Stimulated activated naive B cell treated with anti-CD40 and anti-IgM and Interleukin-4, amounts not matched to agents 10 μg/mL and 1 μg/mL and 100 μg/mL, for 72 hours (primary cell): ENCODE measurements around the gene TBXAS1.

ENCODE experiments used
- ATAC-seq, 2 donors: fragments of 150-1000 bp; cut with Tn5 transposase; replicated peaks; 2 replicates each; pipeline ENCODE4 v1.10.0; 2021; ENCODE audit warnings: moderate library complexity in 1 of 2
- DNase-seq: peaks from one replicate; pipeline ENCODE4 v3.0.0; 2021
- H3K27ac Mint-ChIP-seq: one replicate; pipeline ENCODE4 v1.8.0; 2022; ENCODE audit warnings: mild to moderate bottlenecking, mixed read lengths
- H3K27me3 Mint-ChIP-seq, 2 donors: one replicate each; pipeline ENCODE4 v1.8.0; 2022; ENCODE audit warnings: mixed read lengths in 2 of 2
- H3K36me3 Mint-ChIP-seq, 2 donors: one replicate each; pipeline ENCODE4 v1.8.0; 2022; ENCODE audit warnings: mixed read lengths in 2 of 2, mild to moderate bottlenecking in 1 of 2
- H3K4me1 Mint-ChIP-seq, 2 donors: one replicate each; pipeline ENCODE4 v1.8.0; 2022; ENCODE audit warnings: mixed read lengths in 2 of 2, mild to moderate bottlenecking in 1 of 2
- H3K4me3 Mint-ChIP-seq, 2 donors: one replicate each; pipeline ENCODE4 v1.8.0; 2022; ENCODE audit warnings: mild to moderate bottlenecking in 2 of 2, mixed read lengths in 2 of 2, moderate library complexity in 1 of 2
- H3K9me3 Mint-ChIP-seq, 2 donors: one replicate each; pipeline ENCODE4 v1.8.0; 2022; ENCODE audit warnings: mixed read lengths in 2 of 2, mild to moderate bottlenecking in 1 of 2

TBXAS1 gene

DNA sequence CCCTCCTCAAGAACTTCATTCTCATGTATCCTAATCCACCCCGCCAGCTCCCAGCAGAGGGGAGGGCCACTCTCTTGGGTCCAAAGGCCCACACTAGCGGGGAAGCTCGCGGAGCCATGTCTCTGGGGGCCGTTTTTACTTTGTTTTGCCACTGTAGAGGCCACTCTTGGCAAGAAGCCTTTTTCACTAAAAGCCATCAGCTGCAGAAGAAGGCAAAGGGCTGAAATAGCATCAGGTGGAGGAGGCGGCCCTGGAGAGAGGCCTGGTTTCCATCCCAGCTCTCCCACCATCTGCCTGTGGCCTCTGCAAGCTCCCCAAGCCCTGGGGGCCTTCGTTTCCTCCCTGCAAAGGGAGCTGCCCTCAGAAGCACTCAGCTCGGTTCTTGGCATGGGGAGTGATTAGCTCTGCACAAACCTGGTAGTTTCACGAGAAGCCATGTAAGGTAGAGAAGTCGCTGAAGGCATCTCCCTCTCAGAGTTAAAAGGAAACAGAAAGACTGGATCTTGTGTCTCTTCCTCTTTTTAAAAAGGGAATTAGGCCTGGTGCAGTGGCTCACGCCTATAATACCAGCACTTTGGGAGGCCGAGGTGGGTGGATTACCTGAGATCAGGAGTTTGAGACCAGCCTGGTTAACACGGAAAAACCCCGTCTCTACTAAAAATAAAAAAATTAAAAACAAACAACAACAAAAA lies 163.4 kb downstream of the TBXAS1 start:
- H3K36me3 Mint-ChIP-seq = no peaks in the 10 kb centered on the region
- ATAC-seq (no peak), DNase-seq (no peak)
- H3K4me3 Mint-ChIP-seq = no peak overlapping the region
- no peak overlapping the region for H3K27ac Mint-ChIP-seq
- no peaks in the 10 kb centered on the region for H3K9me3 Mint-ChIP-seq
- peaks cover 9 to 17% of the 10 kb centered on the region in 2 donors for H3K4me1 Mint-ChIP-seq
- peaks cover 0 to 6% of the 10 kb centered on the region in 2 donors for H3K27me3 Mint-ChIP-seq

DNA sequence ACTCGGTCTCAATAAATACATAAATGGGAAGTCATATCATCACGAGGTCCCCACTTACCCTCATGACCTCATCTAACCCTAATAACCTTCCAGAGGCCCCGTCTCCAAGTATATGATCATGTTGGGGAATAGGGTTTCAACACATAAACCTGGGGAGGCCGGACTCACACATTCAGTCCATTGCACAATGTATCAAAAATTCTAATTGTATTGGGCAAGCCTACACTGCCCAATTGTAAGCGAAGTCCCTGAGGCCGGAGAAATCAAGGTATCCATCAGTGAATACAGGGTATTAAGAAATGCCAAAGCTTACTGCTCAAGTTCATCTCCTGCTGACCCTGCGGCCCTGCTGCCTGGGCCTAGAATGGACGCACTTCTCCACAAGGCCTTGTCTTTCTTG lies 164.1 kb downstream of the TBXAS1 start:
- Mint-ChIP-seq H3K4me1 (peaks cover 9 to 17% of the 10 kb centered on the region in 2 donors), H3K4me3 (no peak overlapping the region), H3K27ac (no peak overlapping the region), H3K27me3 (peaks cover 0 to 6% of the 10 kb centered on the region in 2 donors), H3K9me3 (no peaks in the 10 kb centered on the region), H3K36me3 (no peaks in the 10 kb centered on the region)
- ATAC-seq = no peak
- no peak for DNase-seq

DNA sequence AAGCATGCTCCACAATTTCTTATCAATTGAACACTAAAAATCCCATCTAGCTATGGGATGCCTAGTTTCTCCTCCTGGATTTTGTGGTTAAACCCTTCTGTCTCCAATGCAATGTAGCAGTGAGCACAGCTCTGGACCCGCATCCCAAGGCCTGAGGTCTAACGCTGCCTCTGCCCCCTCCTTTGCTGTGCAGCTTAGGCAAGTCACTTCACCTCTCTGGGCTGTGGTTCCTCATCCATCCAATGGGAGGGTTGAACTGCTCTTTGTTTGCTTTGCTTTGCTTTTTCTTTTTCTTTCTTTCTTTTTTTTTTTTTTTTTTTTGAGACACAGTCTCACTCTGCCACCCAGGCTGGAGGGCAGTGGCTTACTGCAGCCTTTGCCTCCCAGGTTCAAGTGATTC lies 164.5 kb downstream of the TBXAS1 start:
- ATAC-seq (no peak), DNase-seq (no peak)
- H3K4me3 Mint-ChIP-seq = no peak overlapping the region
- no peaks in the 10 kb centered on the region for H3K36me3 Mint-ChIP-seq
- H3K9me3 Mint-ChIP-seq = no peaks in the 10 kb centered on the region
- H3K27me3 Mint-ChIP-seq = peaks cover 0 to 6% of the 10 kb centered on the region in 2 donors
- H3K27ac Mint-ChIP-seq = no peak overlapping the region
- peaks cover 9 to 17% of the 10 kb centered on the region in 2 donors for H3K4me1 Mint-ChIP-seq

DNA sequence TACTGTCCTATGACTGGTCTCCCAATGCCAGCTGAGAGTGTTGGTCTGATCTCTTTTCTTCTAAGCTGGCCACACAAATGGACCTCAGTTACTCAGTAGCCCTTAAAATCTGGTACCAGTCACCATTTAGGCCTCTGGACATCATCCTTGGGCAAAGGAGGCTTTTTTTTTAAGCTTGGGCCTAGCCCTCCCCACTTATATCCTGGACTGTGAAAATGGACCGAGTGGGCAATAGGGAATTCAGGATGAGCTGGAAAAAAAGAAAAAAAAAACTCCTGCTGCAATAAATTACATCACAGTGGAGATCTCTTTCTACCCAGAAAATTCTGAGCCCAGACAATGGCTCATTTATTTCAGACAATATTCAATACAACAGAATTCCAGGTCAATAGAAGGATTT lies 165.3 kb downstream of the TBXAS1 start:
- ATAC-seq (no peak), DNase-seq (no peak)
- H3K27me3 Mint-ChIP-seq = peaks cover 0 to 6% of the 10 kb centered on the region in 2 donors
- no peaks in the 10 kb centered on the region for H3K36me3 Mint-ChIP-seq
- no peaks in the 10 kb centered on the region for H3K9me3 Mint-ChIP-seq
- H3K27ac Mint-ChIP-seq = no peak overlapping the region
- H3K4me1 Mint-ChIP-seq = peaks cover 9 to 15% of the 10 kb centered on the region in 2 donors
- H3K4me3 Mint-ChIP-seq = no peak overlapping the region

DNA sequence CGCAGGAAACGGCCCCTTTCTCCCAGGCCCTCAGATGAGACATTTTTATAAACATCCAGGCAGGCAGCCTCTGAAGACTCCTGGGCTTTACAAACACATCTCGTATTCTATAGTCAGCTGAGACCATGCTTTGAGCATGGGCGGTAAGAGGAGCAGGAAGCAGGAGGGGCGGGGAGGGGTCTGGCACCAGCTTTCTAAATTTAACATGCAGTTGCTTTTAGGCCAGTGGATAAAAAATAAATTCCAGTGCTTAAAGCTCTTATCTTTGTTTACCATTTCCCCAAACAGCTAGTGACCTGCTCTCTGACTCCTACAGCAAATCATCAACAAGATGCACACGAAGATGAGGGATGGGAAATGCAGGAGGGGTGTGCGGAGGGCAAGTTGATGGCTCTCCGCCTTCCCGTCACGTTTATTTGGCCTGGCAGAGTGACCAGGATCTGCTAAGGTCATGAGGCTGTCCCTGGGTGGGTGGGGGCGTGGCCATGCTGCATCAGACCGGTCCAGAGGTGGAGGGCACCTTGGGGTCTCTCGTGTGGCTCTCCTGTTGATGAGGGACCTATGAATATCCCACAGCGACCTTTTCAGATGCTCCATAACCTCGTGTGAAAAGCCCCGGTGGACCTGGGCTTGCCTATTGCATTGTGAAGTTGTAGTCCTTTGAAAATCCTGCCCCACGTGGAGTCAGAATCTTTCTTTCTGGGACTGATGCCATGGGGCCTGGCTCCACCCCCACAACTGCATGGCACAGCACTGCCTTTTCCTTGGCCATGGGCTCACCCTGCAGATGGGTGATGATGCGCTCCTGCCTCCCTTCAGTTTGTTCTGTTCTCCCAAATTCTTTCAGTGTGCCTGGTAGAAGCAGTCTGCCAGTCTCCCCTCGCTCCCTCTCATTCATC lies 166.2 kb downstream of the TBXAS1 start:
- DNase-seq (no peak), ATAC-seq (no peak)
- Mint-ChIP-seq H3K36me3 (no peaks in the 10 kb centered on the region), H3K4me3 (no peak overlapping the region), H3K27me3 (peaks cover 0 to 6% of the 10 kb centered on the region in 2 donors), H3K4me1 (peaks cover 0 to 6% of the 10 kb centered on the region in 2 donors), H3K9me3 (no peaks in the 10 kb centered on the region), H3K27ac (no peak overlapping the region)

DNA sequence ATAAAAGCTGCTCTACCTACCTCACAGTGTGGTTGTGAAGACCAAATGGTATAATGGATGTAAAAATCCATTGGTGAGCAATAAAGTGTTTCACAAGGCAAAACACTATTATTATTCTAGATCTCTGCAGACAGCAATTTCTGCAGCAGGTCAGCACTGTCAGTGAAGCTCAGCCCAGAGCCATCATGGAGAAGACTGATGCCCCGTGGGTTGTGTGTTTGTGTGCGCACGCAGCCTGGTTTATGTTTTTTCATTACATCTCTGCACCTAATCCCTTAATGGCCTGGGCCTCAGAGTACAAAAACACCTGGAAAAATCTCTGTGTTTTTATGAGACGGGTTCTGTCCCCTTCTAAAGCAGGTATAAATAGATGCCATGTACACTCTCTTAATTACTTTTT lies 169.5 kb downstream of the TBXAS1 start:
- Mint-ChIP-seq H3K4me1 (peaks cover 7 to 18% of the 10 kb centered on the region in 2 donors), H3K36me3 (no peaks in the 10 kb centered on the region), H3K9me3 (no peaks in the 10 kb centered on the region), H3K27me3 (peaks cover 0 to 6% of the 10 kb centered on the region in 2 donors), H3K4me3 (no peak overlapping the region), H3K27ac (no peak overlapping the region)
- DNase-seq (no peak), ATAC-seq (no peak)

DNA sequence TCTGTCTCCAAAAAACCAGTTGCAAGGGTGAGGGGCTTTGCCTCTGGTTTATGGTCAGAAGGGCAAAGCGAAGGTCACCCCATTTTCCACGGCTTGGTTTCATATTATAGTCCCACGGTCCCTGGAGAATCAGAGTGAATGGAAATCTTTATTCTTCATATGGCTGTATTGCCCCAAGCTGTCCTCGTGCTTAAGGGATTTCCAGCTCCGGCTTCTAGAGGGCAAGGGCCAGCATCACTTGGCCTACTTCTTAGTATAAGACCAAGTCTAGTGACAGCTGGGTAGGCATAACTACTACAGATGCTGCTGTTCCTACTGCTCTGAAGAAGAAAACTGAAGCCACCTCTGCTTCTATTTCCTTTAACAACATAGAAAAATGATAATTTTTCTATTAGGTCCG lies 170.5 kb downstream of the TBXAS1 start:
- Mint-ChIP-seq H3K36me3 (no peaks in the 10 kb centered on the region), H3K4me1 (peaks cover 11 to 27% of the 10 kb centered on the region in 2 donors), H3K4me3 (no peak overlapping the region), H3K27me3 (peaks cover 0 to 6% of the 10 kb centered on the region in 2 donors), H3K9me3 (no peaks in the 10 kb centered on the region), H3K27ac (no peak overlapping the region)
- no peak for DNase-seq
- no peak for ATAC-seq

DNA sequence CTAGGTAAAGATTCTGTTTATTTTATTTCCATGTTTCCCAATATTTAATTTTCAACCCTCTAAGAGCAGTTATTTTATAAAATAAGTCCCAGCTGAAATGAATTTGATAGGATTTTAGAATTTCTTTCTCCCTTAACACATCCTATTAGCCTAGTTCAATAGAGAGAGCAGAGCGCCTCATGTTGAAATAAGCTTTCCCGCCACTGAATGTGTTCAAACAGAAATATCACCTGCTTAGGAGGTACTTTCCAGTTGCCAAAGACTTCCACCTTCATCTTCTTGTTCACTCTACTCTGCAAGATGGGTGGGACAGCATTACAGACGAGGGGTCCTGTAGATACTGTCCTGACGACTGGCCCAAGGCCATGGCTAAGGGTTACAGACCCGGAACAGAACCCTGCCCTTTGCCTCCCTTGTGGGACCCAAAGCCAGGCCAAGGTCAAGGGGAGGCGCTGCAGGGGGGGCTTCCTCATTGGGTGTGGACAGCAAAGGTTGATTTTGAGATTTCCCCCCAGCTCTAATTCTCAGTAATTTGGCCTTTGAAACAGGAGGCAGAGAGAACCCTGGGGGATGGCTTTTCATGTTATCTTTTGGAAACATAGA lies 171.7 kb downstream of the TBXAS1 start:
- no peak for DNase-seq
- peaks cover 11 to 27% of the 10 kb centered on the region in 2 donors for H3K4me1 Mint-ChIP-seq
- H3K36me3 Mint-ChIP-seq = no peaks in the 10 kb centered on the region
- no peak overlapping the region for H3K27ac Mint-ChIP-seq
- ATAC-seq = no peak
- peaks cover 0 to 4% of the 10 kb centered on the region in 2 donors for H3K27me3 Mint-ChIP-seq
- no peak overlapping the region for H3K4me3 Mint-ChIP-seq
- no peaks in the 10 kb centered on the region for H3K9me3 Mint-ChIP-seq

DNA sequence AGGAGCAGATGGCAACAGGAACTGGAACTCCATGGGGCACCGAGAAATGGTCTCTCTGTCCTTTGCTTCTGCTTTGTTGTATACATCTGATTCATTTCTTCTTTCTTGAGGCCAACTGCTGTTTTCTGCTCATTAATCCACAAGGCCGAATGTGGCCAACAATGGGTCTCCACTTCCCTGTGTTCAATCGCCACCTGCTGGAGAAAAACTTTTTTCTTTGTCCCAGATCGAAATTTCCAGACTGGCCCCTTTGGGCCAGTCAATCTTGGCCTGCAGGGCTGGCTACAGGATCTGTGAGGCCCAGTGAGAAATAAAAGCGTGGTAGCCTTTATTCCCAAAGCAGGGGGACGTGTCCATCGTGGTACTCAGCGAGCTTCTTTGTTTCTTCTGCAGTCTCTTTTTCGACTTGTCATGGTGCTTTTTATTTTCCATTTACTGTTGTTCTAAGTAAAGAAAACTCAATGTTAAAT lies 174.9 kb downstream of the TBXAS1 start:
- DNase-seq (peak; percentile 16), ATAC-seq (peak; percentile 86 to 88)
- H3K4me1 Mint-ChIP-seq = peaks cover 11 to 27% of the 10 kb centered on the region in 2 donors
- peaks cover 0 to 3% of the 10 kb centered on the region in 2 donors for H3K36me3 Mint-ChIP-seq
- no peaks in the 10 kb centered on the region for H3K27me3 Mint-ChIP-seq
- no peak overlapping the region for H3K27ac Mint-ChIP-seq
- H3K4me3 Mint-ChIP-seq = no peak overlapping the region
- no peaks in the 10 kb centered on the region for H3K9me3 Mint-ChIP-seq

DNA sequence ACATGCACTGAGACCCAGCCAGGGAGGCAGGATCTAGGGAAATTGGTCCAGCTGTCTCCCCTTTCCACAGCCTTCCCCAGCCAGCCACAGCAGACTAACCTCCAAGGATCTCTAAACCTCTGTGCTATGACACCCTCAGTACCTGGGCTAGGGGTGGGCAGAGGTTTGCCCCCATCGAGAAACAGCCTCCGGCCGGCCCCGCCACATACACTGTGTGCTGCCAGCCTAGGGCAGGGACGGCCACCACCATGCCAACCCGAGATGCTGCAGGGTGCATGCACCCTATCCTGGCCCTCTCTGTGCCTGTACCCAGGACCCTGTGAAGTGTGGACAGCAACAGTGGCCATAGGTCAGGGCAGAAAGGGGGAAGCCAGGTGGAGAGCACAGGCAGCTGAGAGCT lies 175.6 kb downstream of the TBXAS1 start:
- DNase-seq = no peak
- no peak for ATAC-seq
- no peaks in the 10 kb centered on the region for H3K9me3 Mint-ChIP-seq
- no peak overlapping the region for H3K27ac Mint-ChIP-seq
- H3K4me1 Mint-ChIP-seq = peaks cover 11 to 27% of the 10 kb centered on the region in 2 donors
- no peak overlapping the region for H3K4me3 Mint-ChIP-seq
- H3K27me3 Mint-ChIP-seq = no peaks in the 10 kb centered on the region
- H3K36me3 Mint-ChIP-seq = peaks cover 0 to 3% of the 10 kb centered on the region in 2 donors

DNA sequence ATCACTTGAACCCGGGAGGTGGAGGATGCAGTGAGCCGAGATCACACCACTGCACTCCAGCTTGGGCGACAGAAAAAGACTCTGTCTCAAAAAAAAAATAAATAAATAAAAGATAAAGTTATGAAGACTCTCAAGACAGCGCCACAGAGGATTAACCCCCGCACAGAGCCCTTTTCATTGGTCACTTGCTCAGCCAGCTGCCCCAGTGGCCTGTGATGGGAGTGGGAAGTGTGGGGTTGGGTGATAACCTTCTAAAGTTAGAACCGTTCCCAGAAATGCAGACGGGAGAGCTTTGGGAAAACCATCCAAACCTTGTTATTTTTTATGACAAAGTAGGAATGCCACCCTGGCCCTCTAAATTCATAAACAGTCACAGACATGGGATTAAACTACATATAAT lies 176.3 kb downstream of the TBXAS1 start:
- Mint-ChIP-seq H3K27me3 (no peaks in the 10 kb centered on the region), H3K4me3 (no peak overlapping the region), H3K36me3 (peaks cover 0 to 3% of the 10 kb centered on the region in 2 donors), H3K9me3 (no peaks in the 10 kb centered on the region), H3K27ac (no peak overlapping the region), H3K4me1 (peaks cover 11 to 27% of the 10 kb centered on the region in 2 donors)
- ATAC-seq (no peak), DNase-seq (no peak)

DNA sequence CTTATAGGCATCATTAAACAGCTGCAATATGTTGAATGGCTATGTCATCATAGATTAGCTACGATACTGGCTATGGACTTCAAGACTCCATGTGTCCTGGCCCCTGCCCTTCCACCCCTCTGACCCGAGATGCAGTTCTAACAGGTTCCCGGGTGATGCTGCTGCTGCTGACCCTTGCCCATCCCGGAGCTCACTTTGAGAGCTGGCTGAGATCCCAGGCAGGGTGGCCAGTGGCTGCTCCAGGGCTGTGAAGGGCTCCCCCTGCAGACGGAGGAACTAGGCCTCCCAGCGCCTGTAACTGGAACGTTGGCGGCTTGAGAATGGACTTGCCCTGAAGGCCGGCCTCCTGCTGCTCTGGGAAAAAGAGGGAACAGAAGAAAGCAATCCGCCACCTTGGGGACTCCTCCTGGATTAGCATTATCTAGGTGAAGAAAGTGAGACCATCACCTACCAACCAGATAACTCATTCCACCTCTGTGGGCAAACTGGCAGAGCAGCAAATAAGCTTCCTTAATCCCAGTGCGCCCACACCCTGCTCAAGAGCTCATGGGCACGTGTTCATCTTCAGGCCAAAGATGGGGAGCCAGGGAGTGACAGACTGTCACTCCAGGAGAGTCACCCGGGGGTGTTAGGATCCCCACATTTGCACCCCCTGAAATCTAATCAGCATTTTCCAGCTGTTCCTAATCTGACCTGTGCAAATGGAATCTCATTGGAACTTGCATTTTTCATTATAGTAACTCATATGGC lies 176.9 kb downstream of the TBXAS1 start:
- Mint-ChIP-seq H3K36me3 (peaks cover 0 to 3% of the 10 kb centered on the region in 2 donors), H3K9me3 (no peaks in the 10 kb centered on the region), H3K4me1 (peaks cover 9 to 22% of the 10 kb centered on the region in 2 donors), H3K27ac (no peak overlapping the region), H3K27me3 (no peaks in the 10 kb centered on the region), H3K4me3 (no peak overlapping the region)
- no peak for DNase-seq
- no peak for ATAC-seq

DNA sequence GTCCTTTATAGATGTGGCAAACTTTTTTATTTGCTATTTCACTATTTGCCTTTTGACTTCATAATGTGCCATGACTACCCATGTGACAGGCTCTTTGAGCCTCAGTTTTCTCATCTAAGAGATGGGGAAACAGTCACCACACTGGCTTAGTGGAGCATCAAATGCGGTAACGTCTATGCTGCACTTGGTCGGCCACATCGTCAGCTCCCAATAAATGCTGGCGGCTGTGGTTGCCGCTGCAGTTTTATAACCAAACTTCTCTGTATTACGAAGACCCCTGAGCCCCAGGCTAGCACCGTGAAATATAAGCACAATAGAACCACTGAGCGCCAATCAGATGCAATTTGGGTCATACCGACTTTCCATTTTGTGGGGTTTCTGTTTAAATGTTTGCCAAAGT lies 177.5 kb downstream of the TBXAS1 start:
- no peak overlapping the region for H3K4me3 Mint-ChIP-seq
- DNase-seq (no peak), ATAC-seq (no peak)
- peaks cover 9 to 20% of the 10 kb centered on the region in 2 donors for H3K4me1 Mint-ChIP-seq
- no peaks in the 10 kb centered on the region for H3K27me3 Mint-ChIP-seq
- H3K36me3 Mint-ChIP-seq = peaks cover 0 to 3% of the 10 kb centered on the region in 2 donors
- H3K27ac Mint-ChIP-seq = no peak overlapping the region
- H3K9me3 Mint-ChIP-seq = no peaks in the 10 kb centered on the region
